ENCODE data around the gene PTH2R. TPM values are rescaled to one million over a fixed set of nuclear protein-coding genes. Genes with fewer than 3 reads are reported as not detected.

PTH2R gene
- total RNA-seq, 2 donors from 2014 or later = 0.37 TPM; not detected in 1

DNA sequence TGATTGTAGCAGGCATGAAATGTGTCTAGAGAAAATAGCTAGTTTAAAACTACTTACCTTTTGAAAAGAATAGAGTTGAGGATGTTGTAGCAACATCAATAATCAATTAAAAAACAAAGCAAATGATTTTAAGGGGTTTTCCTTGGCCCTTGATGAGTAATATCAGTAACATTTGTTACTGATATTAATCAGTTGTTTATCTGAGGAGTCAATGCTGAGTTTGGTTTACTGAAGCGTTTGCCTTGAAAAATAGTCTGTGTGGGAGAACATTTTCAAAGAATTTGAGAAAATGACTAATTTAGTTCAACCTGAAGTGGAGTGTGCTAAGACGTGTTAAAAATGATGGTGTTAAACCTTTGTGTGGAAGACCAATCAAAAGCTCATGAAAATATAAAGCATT is 9.3 kb downstream of the PTH2R start:
- TF ChIP-seq CTCF (conservative IDR thresholded peaks at IDR 0.05) = no peak
- 90 to 100% methylated on average over 2 of the region's 2 CpGs for WGBS, 2 experiments (ENCODE audit: insufficient coverage in 1 of 2, insufficient read length in 1 of 2)

DNA sequence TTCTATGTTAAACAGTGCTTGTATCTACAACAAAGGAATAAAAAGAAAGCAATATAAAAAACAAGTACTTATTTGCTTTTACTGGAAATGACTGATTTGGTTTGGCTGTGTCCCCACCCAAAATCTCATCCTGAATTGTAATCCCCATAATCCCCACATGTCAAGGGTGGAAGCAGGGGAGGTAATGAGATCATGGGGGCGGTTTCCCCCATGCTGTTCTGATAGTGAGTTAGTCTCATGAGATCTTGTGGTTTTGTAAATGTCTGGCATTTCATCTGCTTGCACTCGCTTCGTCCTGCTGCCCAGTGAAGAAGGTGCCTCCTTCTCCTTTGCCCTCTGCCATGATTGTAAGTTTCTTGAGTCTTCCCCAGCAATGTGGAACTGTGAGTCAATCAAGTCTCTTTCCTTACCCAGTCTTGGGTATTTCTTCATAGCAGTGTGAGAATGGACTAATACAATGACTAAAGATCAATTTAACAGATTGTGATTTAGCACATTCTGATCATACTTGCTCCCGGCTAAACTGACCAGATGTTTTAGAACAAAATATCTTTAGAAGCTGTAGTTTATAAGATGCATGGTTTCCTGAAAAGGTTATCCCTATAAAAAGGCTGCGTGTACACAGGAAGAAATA is 19.9 kb downstream of the PTH2R start:
- no peaks in the 10 kb centered on the region for H3K4me1 Mint-ChIP-seq
- H3K36me3 Mint-ChIP-seq (ENCODE audit: low read depth) = no peaks in the 10 kb centered on the region
- no peak overlapping the region for H3K27ac Mint-ChIP-seq
- no peak overlapping the region for H3K4me3 Mint-ChIP-seq
- peaks cover 3% of the 10 kb centered on the region for H3K4me1 ChIP-seq (ENCODE audit: control insufficient read depth, insufficient read depth, low read length)
- no peaks in the 10 kb centered on the region for H3K27me3 Mint-ChIP-seq (ENCODE audit: insufficient read depth)
- DNase-seq = no peak
- TF ChIP-seq CTCF (conservative IDR thresholded peaks at IDR 0.05) = no peak
- peaks cover 10% of the 10 kb centered on the region for H3K9me3 Mint-ChIP-seq
- no peaks in the 10 kb centered on the region for H3K36me3 ChIP-seq (ENCODE audit: control insufficient read depth, insufficient read depth, low read length)
- peaks cover 14% of the 10 kb centered on the region for H3K9me3 ChIP-seq (ENCODE audit: control insufficient read depth, low read length)
- no peak overlapping the region for H3K4me3 ChIP-seq (ENCODE audit: low read length)
- no peak overlapping the region for H3K27ac ChIP-seq (ENCODE audit: low read depth, low read length)
- H3K9ac ChIP-seq (ENCODE audit: extremely low read depth, low read length, poor library complexity, severe bottlenecking) = no peak overlapping the region
- H3K27me3 ChIP-seq (ENCODE audit: control insufficient read depth, insufficient read depth, low read length, poor library complexity, severe bottlenecking) = no peaks in the 10 kb centered on the region
- 90 to 93% methylated on average over 3 to 5 of the region's 5 CpGs for WGBS, 2 experiments (ENCODE audit: insufficient coverage in 1 of 2, insufficient read length in 1 of 2)

More for the DNA sequence above, 9.3 kb downstream of the PTH2R start:
- Mint-ChIP-seq H3K4me3 (no peak overlapping the region), H3K36me3 (ENCODE audit: low read depth) (no peaks in the 10 kb centered on the region), H3K27ac (no peak overlapping the region), H3K9me3 (peaks cover 19% of the 10 kb centered on the region), H3K27me3 (ENCODE audit: insufficient read depth) (no peaks in the 10 kb centered on the region), H3K4me1 (no peaks in the 10 kb centered on the region)
- H3K9ac ChIP-seq (ENCODE audit: extremely low read depth, low read length, poor library complexity, severe bottlenecking) = no peak overlapping the region
- no peak overlapping the region for H3K27ac ChIP-seq (ENCODE audit: low read depth, low read length)
- H3K27me3 ChIP-seq (ENCODE audit: control insufficient read depth, insufficient read depth, low read length, poor library complexity, severe bottlenecking) = no peaks in the 10 kb centered on the region
- H3K4me3 ChIP-seq (ENCODE audit: low read length) = no peak overlapping the region
- H3K4me1 ChIP-seq (ENCODE audit: control insufficient read depth, insufficient read depth, low read length) = no peaks in the 10 kb centered on the region
- no peak for DNase-seq
- no peaks in the 10 kb centered on the region for H3K36me3 ChIP-seq (ENCODE audit: control insufficient read depth, insufficient read depth, low read length)
- peaks cover 17% of the 10 kb centered on the region for H3K9me3 ChIP-seq (ENCODE audit: control insufficient read depth, low read length)

DNA sequence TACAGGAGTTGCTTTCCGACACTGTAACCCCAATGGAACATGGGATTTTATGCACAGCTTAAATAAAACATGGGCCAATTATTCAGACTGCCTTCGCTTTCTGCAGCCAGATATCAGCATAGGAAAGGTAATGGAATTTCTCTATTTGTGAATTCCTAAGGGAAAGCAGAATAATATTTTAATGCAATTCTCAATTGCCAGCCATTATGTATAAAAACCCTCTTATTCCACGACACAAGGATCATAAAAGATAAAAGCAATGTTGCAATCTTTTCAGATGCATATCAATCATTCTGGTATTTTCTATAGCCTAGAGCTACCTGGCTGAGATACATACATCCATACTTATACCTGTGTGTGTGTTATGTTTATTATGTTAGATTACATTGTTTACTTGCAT is 31.2 kb downstream of the PTH2R start:
- no peaks in the 10 kb centered on the region for H3K36me3 Mint-ChIP-seq (ENCODE audit: low read depth)
- H3K4me1 Mint-ChIP-seq = peaks cover 3% of the 10 kb centered on the region
- TF ChIP-seq CTCF (conservative IDR thresholded peaks at IDR 0.05) = no peak
- no peaks in the 10 kb centered on the region for H3K9me3 ChIP-seq (ENCODE audit: control insufficient read depth, low read length)
- H3K9me3 Mint-ChIP-seq = no peaks in the 10 kb centered on the region
- no peak overlapping the region for H3K4me3 ChIP-seq (ENCODE audit: low read length)
- H3K9ac ChIP-seq (ENCODE audit: extremely low read depth, low read length, poor library complexity, severe bottlenecking) = no peak overlapping the region
- no peak overlapping the region for H3K4me3 Mint-ChIP-seq
- no peaks in the 10 kb centered on the region for H3K36me3 ChIP-seq (ENCODE audit: control insufficient read depth, insufficient read depth, low read length)
- H3K27ac ChIP-seq (ENCODE audit: low read depth, low read length) = no peak overlapping the region
- H3K27me3 ChIP-seq (ENCODE audit: control insufficient read depth, insufficient read depth, low read length, poor library complexity, severe bottlenecking) = no peaks in the 10 kb centered on the region
- no peak for DNase-seq
- WGBS, 2 experiments (ENCODE audit: insufficient coverage in 1 of 2, insufficient read length in 1 of 2) = 92 to 100% methylated on average over 2 to 3 of the region's 3 CpGs
- H3K27ac Mint-ChIP-seq = no peak overlapping the region
- H3K27me3 Mint-ChIP-seq (ENCODE audit: insufficient read depth) = no peaks in the 10 kb centered on the region
- H3K4me1 ChIP-seq (ENCODE audit: control insufficient read depth, insufficient read depth, low read length) = no peaks in the 10 kb centered on the region

Measured in endodermal cell (in vitro differentiated cells).